ENCODE results near the gene HAGH.
A peak's percentile ranks its signal among the peaks of the same experiment; 100 is the strongest.
"Not testable (repeated sequence)": the region's sequence is repeated elsewhere in the genome, so short reads cannot be mapped to it uniquely, and the experiment has no call there.

The HAGH gene

GRCh38 chr16:1826691-1827573, at the start of gene HAGH, which contains the start of gene FAHD1:
Gene HAGH, minus strand, starts transcription at chr16:1826825. Its CDS starts 38 bp downstream, at chr16:1826787.
Gene FAHD1, plus strand, starts transcription at chr16:1827206. Its CDS starts 33 bp downstream, at chr16:1827239.
- H3K9me3 ChIP-seq (ENCODE audit: severe bottlenecking): no peaks in the 10 kb centered on the region
- H3K4me3 ChIP-seq (ENCODE audit: low read depth, low read length): peak within 1 kb of the TSS; percentile 92
- H3K27ac ChIP-seq: peak within 1 kb of the TSS; percentile 95
- peak; percentile 92 for DNase-seq
- peaks cover 29% of the 10 kb centered on the region for H3K36me3 ChIP-seq
- TF ChIP-seq, protein P1, sequence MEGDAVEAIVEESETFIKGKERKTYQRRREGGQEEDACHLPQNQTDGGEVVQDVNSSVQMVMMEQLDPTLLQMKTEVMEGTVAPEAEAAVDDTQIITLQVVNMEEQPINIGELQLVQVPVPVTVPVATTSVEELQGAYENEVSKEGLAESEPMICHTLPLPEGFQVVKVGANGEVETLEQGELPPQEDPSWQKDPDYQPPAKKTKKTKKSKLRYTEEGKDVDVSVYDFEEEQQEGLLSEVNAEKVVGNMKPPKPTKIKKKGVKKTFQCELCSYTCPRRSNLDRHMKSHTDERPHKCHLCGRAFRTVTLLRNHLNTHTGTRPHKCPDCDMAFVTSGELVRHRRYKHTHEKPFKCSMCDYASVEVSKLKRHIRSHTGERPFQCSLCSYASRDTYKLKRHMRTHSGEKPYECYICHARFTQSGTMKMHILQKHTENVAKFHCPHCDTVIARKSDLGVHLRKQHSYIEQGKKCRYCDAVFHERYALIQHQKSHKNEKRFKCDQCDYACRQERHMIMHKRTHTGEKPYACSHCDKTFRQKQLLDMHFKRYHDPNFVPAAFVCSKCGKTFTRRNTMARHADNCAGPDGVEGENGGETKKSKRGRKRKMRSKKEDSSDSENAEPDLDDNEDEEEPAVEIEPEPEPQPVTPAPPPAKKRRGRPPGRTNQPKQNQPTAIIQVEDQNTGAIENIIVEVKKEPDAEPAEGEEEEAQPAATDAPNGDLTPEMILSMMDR (IDR thresholded peaks at IDR 0.05; ENCODE audit: low read depth, low read length): no peak
- H3K27me3 ChIP-seq (ENCODE audit: insufficient read depth, low read depth, severe bottlenecking): no peaks in the 10 kb centered on the region

DNA sequence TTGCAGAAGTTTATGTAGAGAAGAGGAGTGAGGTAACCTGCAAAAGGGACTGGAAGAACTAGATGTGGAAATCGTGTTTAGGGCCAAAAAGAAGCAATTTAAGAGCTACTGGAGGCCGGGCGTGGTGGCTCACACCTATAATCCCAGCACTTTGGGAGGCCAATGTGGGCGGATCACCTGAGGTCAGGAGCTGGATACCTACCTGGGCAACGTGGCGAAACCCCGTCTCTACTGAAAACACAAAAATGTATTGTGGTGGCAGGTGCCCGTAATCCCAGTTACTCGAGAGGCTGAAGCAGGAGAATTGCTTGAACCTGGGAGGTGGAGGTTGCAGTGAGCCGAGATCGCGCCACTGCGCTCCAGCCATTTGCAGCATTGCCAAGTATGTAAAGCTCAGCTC, 49.4 kb upstream of the HAGH start:
- not testable (repeated sequence) for H3K27me3 ChIP-seq (ENCODE audit: insufficient read depth, low read depth, severe bottlenecking); H3K9me3 ChIP-seq (ENCODE audit: severe bottlenecking); H3K36me3 ChIP-seq; DNase-seq; H3K27ac ChIP-seq; H3K4me3 ChIP-seq (ENCODE audit: low read depth, low read length)

- Histone ChIP-seq H3K4me3 (ENCODE audit: low read depth, low read length) (no peak overlapping the region), H3K27me3 (ENCODE audit: insufficient read depth, low read depth, severe bottlenecking) (no peaks in the 10 kb centered on the region), H3K36me3 (no peaks in the 10 kb centered on the region), H3K9me3 (ENCODE audit: severe bottlenecking) (no peaks in the 10 kb centered on the region), H3K27ac (no peak overlapping the region)
- DNase-seq: no peak
- TF ChIP-seq, protein P1 (IDR thresholded peaks at IDR 0.05; ENCODE audit: low read depth, low read length): no peak
Observed at GRCh38 chr16:1874854-1875253, 48.2 kb upstream of the HAGH start.

DNA sequence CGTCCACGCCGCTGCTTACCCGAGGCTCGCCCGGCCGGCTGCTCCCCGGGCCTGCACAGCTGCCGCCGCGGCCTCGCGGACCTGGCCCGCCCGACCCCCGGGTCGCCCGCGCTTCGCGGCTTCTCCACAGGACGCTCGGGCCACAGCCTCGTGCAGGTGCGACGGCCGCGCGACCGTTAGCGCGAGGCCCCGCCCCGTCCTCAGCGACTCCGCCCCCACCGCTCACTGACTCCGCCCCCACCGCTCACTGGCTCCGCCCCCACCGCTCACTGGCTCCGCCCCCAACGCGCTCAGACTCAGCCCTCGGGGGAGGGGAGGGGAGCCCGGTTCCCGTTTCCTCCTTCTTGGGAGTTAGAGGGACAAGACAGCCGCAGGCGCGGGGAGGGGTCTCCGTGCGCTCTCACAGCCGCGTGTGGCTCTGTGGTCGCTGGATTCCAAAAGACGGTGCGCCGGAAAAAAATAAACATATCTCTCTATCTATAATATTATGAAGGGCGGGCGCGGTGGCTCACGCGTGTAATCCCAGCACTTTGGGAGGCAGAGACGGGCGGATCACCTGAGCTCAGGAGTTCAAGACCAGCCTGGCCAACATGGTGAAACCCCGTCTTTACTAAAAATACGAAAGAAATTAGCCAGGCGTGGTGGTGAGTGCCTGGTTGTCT, 45.5 kb upstream of the HAGH start, which contains the start of gene MEIOB:
Gene MEIOB (minus strand): TSS at position 191 of the 662 bp plus-strand sequence. CDS start 3,989 bp downstream, outside the sequence.
- no peak for DNase-seq
- Histone ChIP-seq H3K4me3 (ENCODE audit: low read depth, low read length) (no peak within 1 kb of the TSS), H3K27ac (no peak within 1 kb of the TSS), H3K36me3 (no peaks in the 10 kb centered on the region), H3K27me3 (ENCODE audit: insufficient read depth, low read depth, severe bottlenecking) (no peaks in the 10 kb centered on the region), H3K9me3 (ENCODE audit: severe bottlenecking) (no peaks in the 10 kb centered on the region)
- TF ChIP-seq, protein P1 (IDR thresholded peaks at IDR 0.05; ENCODE audit: low read depth, low read length): no peak

DNA sequence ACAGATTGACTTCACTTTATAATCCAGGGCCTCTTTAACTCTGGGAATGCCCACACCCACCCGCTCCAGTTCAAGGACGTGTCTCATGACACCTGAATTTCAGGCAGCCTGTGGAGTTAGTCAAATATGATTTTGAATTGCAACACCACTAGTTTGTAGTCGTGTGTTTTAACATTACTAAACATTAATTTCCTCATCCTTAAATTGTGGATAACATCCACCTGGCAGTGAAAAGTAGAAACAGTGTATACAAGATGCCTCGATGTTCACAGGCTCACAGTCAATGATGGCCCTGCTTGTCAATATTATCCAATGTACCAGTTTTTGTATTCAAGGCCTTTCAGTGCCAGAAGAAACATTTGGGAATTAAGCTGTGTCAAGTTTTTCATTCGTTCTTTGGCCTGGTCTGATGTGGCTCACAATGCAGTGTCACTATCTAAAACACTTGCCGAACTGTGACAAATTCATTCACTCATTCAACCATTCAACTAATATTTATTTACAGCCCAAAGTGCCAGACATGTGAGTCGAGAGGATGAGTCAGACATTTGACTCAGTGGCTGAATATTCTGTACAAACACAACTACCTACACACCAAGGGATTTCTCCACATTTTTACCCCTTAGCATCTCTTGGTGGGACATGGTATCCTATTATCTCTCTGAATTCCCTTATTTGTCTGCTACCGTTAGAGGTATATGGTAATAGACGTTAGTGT, 43.9 kb upstream of the HAGH start:
- H3K27me3 ChIP-seq (ENCODE audit: insufficient read depth, low read depth, severe bottlenecking): no peaks in the 10 kb centered on the region
- no peaks in the 10 kb centered on the region for H3K9me3 ChIP-seq (ENCODE audit: severe bottlenecking)
- no peaks in the 10 kb centered on the region for H3K36me3 ChIP-seq
- no peak for DNase-seq
- H3K4me3 ChIP-seq (ENCODE audit: low read depth, low read length): no peak overlapping the region
- no peak overlapping the region for H3K27ac ChIP-seq
- TF ChIP-seq, protein P1 (IDR thresholded peaks at IDR 0.05; ENCODE audit: low read depth, low read length): no peak
